IMR-90 (cell line): Measurements from ENCODE around the gene ACIN1. TPM values are rescaled to one million over a fixed set of nuclear protein-coding genes. Genes with fewer than 3 reads are reported as not detected.

Experiments
- ATAC-seq: fragments of 200-7000 bp; cut with Tn5 transposase; 2 replicates; pipeline ENCODE4 v1.9.1; 2020; ENCODE audit warnings: low read depth, mild to moderate bottlenecking, moderate library complexity
- BruUV-seq: library from RNA; stranded (reverse); fragments of 400-500 nt; replicated peaks from 2 replicates; lab custom pipeline; 2021; lab: Mats Ljungman, UMichigan
- CTCF ChIA-PET: fragments of 300-600 bp; formaldehyde crosslinking; extraction: SDS; loops from one replicate; lab custom pipeline; 2021; ENCODE audit warnings: antibody characterized with exemption; lab: Yijun Ruan, JAX
- POLR2A ChIA-PET: fragments of 300-600 bp; sonication (Branson Sonifier 250); formaldehyde crosslinking; loops from one replicate; lab custom pipeline; 2022; ENCODE audit warnings: antibody characterized with exemption; ENCODE audit not compliant: unreplicated experiment; lab: Charles Lee
- DNase-seq: peaks from one replicate; pipeline ENCODE4 v3.0.0; 2013
- H2AFZ ChIP-seq: replicated peaks from 2 replicates; pipeline ENCODE3; 2013; ENCODE audit warnings: low read length, mild to moderate bottlenecking; ENCODE audit not compliant: poor library complexity
- H2AK5ac ChIP-seq: 2 replicates; pipeline ENCODE4 v1.6.1; 2013; ENCODE audit warnings: low read depth, low read length, inconsistent platforms
- H2AK9ac ChIP-seq: replicated peaks from 2 replicates; pipeline ENCODE3; 2013; ENCODE audit warnings: mild to moderate bottlenecking, low read depth, low read length, moderate library complexity; ENCODE audit not compliant: poor library complexity
- H2BK120ac ChIP-seq: 2 replicates; pipeline ENCODE4 v1.6.1; 2013; ENCODE audit warnings: low read depth, low read length, inconsistent platforms
- H2BK15ac ChIP-seq: 3 replicates; pipeline ENCODE4 v1.6.1; 2013; ENCODE audit warnings: low read depth, low read length, inconsistent platforms
- H2BK20ac ChIP-seq: 2 replicates; pipeline ENCODE4 v1.6.1; 2013; ENCODE audit warnings: low read depth, mild to moderate bottlenecking, inconsistent platforms, low read length, moderate library complexity
- H2BK5ac ChIP-seq: 2 replicates; pipeline ENCODE4 v1.6.1; 2013; ENCODE audit warnings: mild to moderate bottlenecking, low read depth, low read length, inconsistent platforms; ENCODE audit not compliant: poor library complexity, severe bottlenecking
- H3K14ac ChIP-seq: replicated peaks from 2 replicates; pipeline ENCODE4 v1.6.1; 2013; ENCODE audit warnings: low read depth, low read length, inconsistent platforms
- H3K18ac ChIP-seq: 2 replicates; pipeline ENCODE4 v1.6.1; 2013; ENCODE audit warnings: low read depth, low read length, control low read depth
- H3K23ac ChIP-seq: 2 replicates; pipeline ENCODE4 v1.6.1; 2013; ENCODE audit warnings: low read depth, low read length, inconsistent platforms
- H3K27ac ChIP-seq: 2 replicates; pipeline ENCODE4 v1.5.1; 2013; ENCODE audit warnings: mild to moderate bottlenecking, control low read depth, low read length; ENCODE audit not compliant: insufficient read depth
- H3K27me3 ChIP-seq: 2 replicates; pipeline ENCODE4 v1.6.1; 2013; ENCODE audit warnings: low read length; ENCODE audit not compliant: control insufficient read depth, insufficient read depth
- H3K36me3 ChIP-seq: 2 replicates; pipeline ENCODE4 v1.6.1; 2013; ENCODE audit warnings: low read length, mixed read lengths; ENCODE audit not compliant: control insufficient read depth, insufficient read depth
- H3K4ac ChIP-seq: 2 replicates; pipeline ENCODE4 v1.6.1; 2013; ENCODE audit warnings: low read depth, low read length, inconsistent platforms
- H3K4me1 ChIP-seq: 2 replicates; pipeline ENCODE4 v1.6.1; 2013; ENCODE audit warnings: low read length, mixed read lengths; ENCODE audit not compliant: control insufficient read depth, insufficient read depth
- H3K4me2 ChIP-seq: 2 replicates; pipeline ENCODE4 v1.6.1; 2013; ENCODE audit warnings: low read depth, mild to moderate bottlenecking, control low read depth, low read length, moderate library complexity
- H3K4me3 ChIP-seq: 2 replicates; pipeline ENCODE4 v1.5.1; 2013; ENCODE audit warnings: low read depth, mild to moderate bottlenecking, control low read depth, low read length, moderate library complexity; ENCODE audit not compliant: insufficient read depth
- H3K56ac ChIP-seq: 2 replicates; pipeline ENCODE4 v1.6.1; 2013; ENCODE audit warnings: low read length, inconsistent platforms; ENCODE audit not compliant: insufficient read depth; ENCODE audit errors: extremely low read depth
- H3K79me1 ChIP-seq, 2 experiments: 2 replicates each; pipeline ENCODE4 v1.6.1; 2013; ENCODE audit warnings: low read length in 2 of 2, inconsistent platforms in 1 of 2, low read depth in 1 of 2
- H3K9ac ChIP-seq: 2 replicates; pipeline ENCODE4 v1.6.1; 2013; ENCODE audit warnings: low read depth, low read length, control low read depth
- H3K9me1 ChIP-seq: 2 replicates; pipeline ENCODE4 v1.6.1; 2013; ENCODE audit warnings: low read length, inconsistent platforms; ENCODE audit not compliant: insufficient read depth
- H3K9me3 ChIP-seq: 2 replicates; pipeline ENCODE4 v1.6.1; 2013; ENCODE audit warnings: low read length; ENCODE audit not compliant: control insufficient read depth, insufficient read depth
- H4K20me1 ChIP-seq: 2 replicates; pipeline ENCODE4 v1.6.1; 2013; ENCODE audit warnings: low read length, inconsistent platforms; ENCODE audit not compliant: insufficient read depth
- H4K5ac ChIP-seq: 2 replicates; pipeline ENCODE4 v1.6.1; 2013; ENCODE audit warnings: mild to moderate bottlenecking, low read depth, low read length, control low read depth
- H4K8ac ChIP-seq, 2 experiments: 2 replicates each; pipeline ENCODE4 v1.6.1; 2013; ENCODE audit warnings: low read depth in 2 of 2, low read length in 2 of 2, control low read depth in 1 of 2, inconsistent platforms in 1 of 2
- H4K91ac ChIP-seq: 2 replicates; pipeline ENCODE4 v1.6.1; 2013; ENCODE audit warnings: low read depth, low read length, inconsistent platforms; ENCODE audit not compliant: insufficient read depth
- BHLHE40 ChIP-seq: fragments of 150-350 bp; IDR thresholded peaks from 2 replicates; pipeline ENCODE4 v1.6.1; 2016; ENCODE audit warnings: mild to moderate bottlenecking, low read depth, low read length
- CEBPB ChIP-seq: IDR thresholded peaks from 2 replicates; pipeline ENCODE4 v1.6.1; 2012; ENCODE audit warnings: low read depth, low read length, improper control_type of control experiment
- ELK1 ChIP-seq: fragments of 150-350 bp; IDR thresholded peaks from 2 replicates; pipeline ENCODE4 v1.6.1; 2016; ENCODE audit warnings: low read depth, mild to moderate bottlenecking, low read length, moderate library complexity, borderline replicate concordance
- MAFK ChIP-seq: IDR thresholded peaks from 2 replicates; pipeline ENCODE4 v1.6.1; 2012; ENCODE audit warnings: low read depth, low read length, improper control_type of control experiment
- MXI1 ChIP-seq: IDR thresholded peaks from 2 replicates; pipeline ENCODE4 v1.6.1; 2012; ENCODE audit warnings: low read depth, mild to moderate bottlenecking, low read length, moderate library complexity, borderline replicate concordance
- NFE2L2 ChIP-seq: fragments of 150-350 bp; IDR thresholded peaks from 2 replicates; pipeline ENCODE4 v1.6.1; 2016; ENCODE audit warnings: low read depth, mild to moderate bottlenecking, low read length
- SMC3 ChIP-seq: fragments of 150-350 bp; IDR thresholded peaks from 2 replicates; pipeline ENCODE4 v1.6.1; 2016; ENCODE audit warnings: low read depth, mild to moderate bottlenecking, antibody characterized with exemption, low read length, moderate library complexity
- WGBS, 2 experiments: methylation state at CpG; one replicate each; pipeline versions ENCODE4 v1.1.5 to v1.1.7; 2013; ENCODE audit warnings: missing lambda C conversion rate in 2 of 2; ENCODE audit not compliant: insufficient read length in 1 of 2; ENCODE audit errors: extremely low coverage in 2 of 2; 5-methylcytosine and 5-hydroxymethylcytosine counted together
- dilution Hi-C: fragments of 300-500 bp; cut with HindIII; formaldehyde crosslinking; loops from one replicate; pipeline ENCODE4 v1.14.3; 2018; ENCODE audit warnings: low sequenced_read_pairs; ENCODE audit not compliant: unreplicated experiment
- in situ Hi-C: fragments of 300-500 bp; cut with MboI; formaldehyde crosslinking; loops from 3 replicates; pipeline ENCODE4 v1.14.3; 2019; ENCODE audit warnings: low sequenced_read_pairs, inconsistent platforms, mixed read lengths
- intact Hi-C: fragments of 100-400 bp; cut with micrococcal nuclease; formaldehyde crosslinking; loops from 2 replicates; pipeline ENCODE4 v1.10.0; 2022
- polyA plus RNA-seq, 3 experiments: library from polyadenylated mRNA; depleted of rRNA; stranded (reverse); fragments of >200 nt; gene quantifications; 2 replicates each; pipeline ENCODE4 v1.2.3, GENCODE V29; 2012; ENCODE audit warnings: low replicate concordance in 1 of 3
- total RNA-seq: library from RNA; depleted of rRNA; stranded (reverse); fragments of >200 nt; gene quantifications from 2 replicates; pipeline ENCODE4 v1.2.3, GENCODE V29; 2012

ACIN1 gene
- total and polyA plus RNA-seq, 2 of the 4 experiments (the other 2 are of a cell fraction), result 73.8 to 185 TPM

- Histone ChIP-seq H2BK5ac (no peak overlapping the region), H4K91ac (no peak overlapping the region), H3K9ac (no peak overlapping the region), H3K36me3 (no peaks in the 10 kb centered on the region), H3K14ac (no peak overlapping the region), H3K4me2 (no peak overlapping the region), H3K9me3 (no peaks in the 10 kb centered on the region), H3K4me1 (no peaks in the 10 kb centered on the region), H2BK20ac (no peak overlapping the region), H2AFZ (no peak overlapping the region), H3K18ac (no peak overlapping the region), H3K27me3 (peaks cover 30% of the 10 kb centered on the region), H4K8ac (no peak overlapping the region), H4K5ac (no peak overlapping the region), H2AK5ac (no peak overlapping the region), H3K79me1 (no peaks in the 10 kb centered on the region), H2AK9ac (no peak overlapping the region), H3K9me1 (no peaks in the 10 kb centered on the region), H2BK120ac (no peak overlapping the region), H3K4ac (no peak overlapping the region), H3K4me3 (no peak overlapping the region), H3K27ac (no peak overlapping the region), H2BK15ac (no peak overlapping the region), H3K56ac (no peak overlapping the region), H3K23ac (no peak overlapping the region), H4K20me1 (no peaks in the 10 kb centered on the region)
- CTCF ChIA-PET, result interaction anchor here (1.0 kb wide), 1 partner anchor 10 kb away, joined by 4 read pairs; no protein-coding TSS in a partner anchor
- in situ Hi-C loops (no loop called here), intact Hi-C loops (no loop called here), dilution Hi-C loops (no loop called here)
- ATAC-seq, result no peak
- no peak for DNase-seq
- POLR2A ChIA-PET, result no interaction called here
- no peak for TF ChIP-seq BHLHE40
- no peak for TF ChIP-seq NFE2L2
- no peak for TF ChIP-seq CEBPB
- no peak for TF ChIP-seq SMC3
- TF ChIP-seq MAFK, result no peak
- no peak for TF ChIP-seq ELK1
- no peak for TF ChIP-seq MXI1
- no TSS peak for BruUV-seq
- WGBS, 2 experiments, result 80% methylated on average over 1 of the region's 3 CpGs; no CpG with 5 or more reads in 1 of the 2 experiments
These were observed 35.9 kb upstream of the ACIN1 start for GRCh38 chr14:23130871-23131270.
